Liver (tissue), 9 donors: ENCODE measurements around the gene KIN. TPM values are rescaled to one million over a fixed set of nuclear protein-coding genes. Genes with fewer than 3 reads are reported as not detected.

Source experiments
- DNase-seq: peaks from one replicate; pipeline ENCODE4 v3.0.0-alpha.2; 2017; ENCODE audit warnings: low spot score
- H3K27ac ChIP-seq, 2 donors: one replicate each; pipeline ENCODE4 v1.7.0; 2013; ENCODE audit warnings: inconsistent platforms in 2 of 2, low read length in 2 of 2, control low read depth in 1 of 2, low read depth in 1 of 2, mild to moderate bottlenecking in 1 of 2
- H3K27me3 ChIP-seq, 4 donors: one replicate each; pipeline versions ENCODE4 v1.6.1 to v1.7.0; 2013; ENCODE audit warnings: low read length in 3 of 4, inconsistent platforms in 1 of 4, mild to moderate bottlenecking in 1 of 4, moderate library complexity in 1 of 4; ENCODE audit not compliant: control insufficient read depth in 4 of 4, insufficient read depth in 4 of 4
- H3K36me3 ChIP-seq, 4 donors: one replicate each; pipeline versions ENCODE4 v1.6.1 to v1.7.0; 2013; ENCODE audit warnings: low read length in 3 of 4, mild to moderate bottlenecking in 3 of 4, low read depth in 1 of 4, moderate library complexity in 1 of 4; ENCODE audit not compliant: control insufficient read depth in 4 of 4, insufficient read depth in 3 of 4
- H3K4me1 ChIP-seq, 4 donors: one replicate each; pipeline versions ENCODE4 v1.6.1 to v1.7.0; 2013; ENCODE audit warnings: low read length in 3 of 4, mild to moderate bottlenecking in 3 of 4, moderate library complexity in 1 of 4; ENCODE audit not compliant: control insufficient read depth in 4 of 4, insufficient read depth in 4 of 4
- H3K4me3 ChIP-seq, 3 donors: one replicate each; pipeline versions ENCODE4 v1.6.1 to v1.7.0; 2013; ENCODE audit warnings: low read length in 3 of 3, control low read depth in 1 of 3, low read depth in 1 of 3, mild to moderate bottlenecking in 1 of 3
- H3K9ac ChIP-seq, 2 donors: one replicate each; pipeline ENCODE4 v1.7.0; 2013; ENCODE audit warnings: low read length in 2 of 2, mild to moderate bottlenecking in 2 of 2, moderate library complexity in 2 of 2, control low read depth in 1 of 2, low read depth in 1 of 2
- H3K9me3 ChIP-seq, 4 donors: one replicate each; pipeline versions ENCODE4 v1.6.1 to v1.7.0; 2013; ENCODE audit warnings: low read length in 3 of 4; ENCODE audit not compliant: control insufficient read depth in 4 of 4
- EGR1 ChIP-seq, 2 donors: IDR thresholded peaks; 2 replicates each; pipeline ENCODE4 v1.6.1; 2016 to 2018; ENCODE audit warnings: antibody characterized with exemption in 2 of 2, low read depth in 2 of 2
- FOXA1 ChIP-seq: IDR thresholded peaks from 2 replicates; pipeline ENCODE4 v1.6.1; 2016; ENCODE audit warnings: antibody characterized with exemption
- FOXA2 ChIP-seq: IDR thresholded peaks from 2 replicates; pipeline ENCODE4 v1.6.1; 2016; ENCODE audit warnings: antibody characterized with exemption
- GABPA ChIP-seq, 2 donors: IDR thresholded peaks in 1 of 2; conservative IDR thresholded peaks in 1 of 2; 2 replicates each; pipeline ENCODE4 v1.6.1; 2016; ENCODE audit warnings: antibody characterized with exemption in 2 of 2, mild to moderate bottlenecking in 1 of 2, moderate library complexity in 1 of 2
- HNF4A ChIP-seq, 2 donors: conservative IDR thresholded peaks; 2 replicates each; pipeline ENCODE4 v1.6.1; 2016; ENCODE audit warnings: antibody characterized with exemption in 2 of 2, mild to moderate bottlenecking in 2 of 2
- HNF4G ChIP-seq: IDR thresholded peaks from 2 replicates; pipeline ENCODE4 v1.6.1; 2016; ENCODE audit warnings: antibody characterized with exemption
- JUND ChIP-seq, 2 donors: IDR thresholded peaks; 2 replicates each; pipeline ENCODE4 v1.6.1; 2016; ENCODE audit warnings: antibody characterized with exemption in 2 of 2
- NR2F2 ChIP-seq: IDR thresholded peaks from 2 replicates; pipeline ENCODE4 v1.6.1; 2016; ENCODE audit warnings: antibody characterized with exemption
- RAD21 ChIP-seq, 2 donors: IDR thresholded peaks; 2 replicates each; pipeline ENCODE4 v1.6.1; 2016; ENCODE audit warnings: antibody characterized with exemption in 2 of 2, mild to moderate bottlenecking in 2 of 2
- RXRA ChIP-seq, 2 donors: IDR thresholded peaks; 2 replicates each; pipeline ENCODE4 v1.6.1; 2017 to 2018; ENCODE audit warnings: antibody characterized with exemption in 2 of 2, mild to moderate bottlenecking in 1 of 2
- SP1 ChIP-seq: IDR thresholded peaks from 2 replicates; pipeline ENCODE4 v1.6.1; 2018; ENCODE audit warnings: antibody characterized with exemption, mild to moderate bottlenecking
- TAF1 ChIP-seq: conservative IDR thresholded peaks from 2 replicates; pipeline ENCODE4 v1.6.1; 2016; ENCODE audit warnings: antibody characterized with exemption, mild to moderate bottlenecking
- YY1 ChIP-seq: IDR thresholded peaks from 2 replicates; pipeline ENCODE4 v1.6.1; 2016; ENCODE audit warnings: antibody characterized with exemption, mild to moderate bottlenecking
- WGBS: extraction: QIAGEN DNeasy Blood & Tissue Kit; methylation state at CpG from one replicate; pipeline ENCODE4 v1.1.7; 2013; 5-methylcytosine and 5-hydroxymethylcytosine counted together
- polyA plus RNA-seq, 2 donors: library from polyadenylated mRNA; stranded (reverse) in 1 of 2; unstranded in 1 of 2; fragments of 200-250 nt in 1 of 2; fragments of >200 nt in 1 of 2; fragmentation: Nextera tagmentation in 1 of 2; extraction: Ambion mirVana in 1 of 2; gene quantifications; one replicate each; pipeline versions ENCODE4 v1.2.1 to v1.2.3, GENCODE V29; 2013 to 2015
- total RNA-seq, 2 donors: library from RNA; depleted of rRNA; stranded (reverse); fragments of >200 nt; gene quantifications; one replicate each; pipeline ENCODE4 v1.2.3, GENCODE V29; 2014
- TF ChIP-seq, protein P1 (sequence below): IDR thresholded peaks from 2 replicates; pipeline ENCODE4 v1.6.1; 2016; ENCODE audit warnings: antibody characterized with exemption, mild to moderate bottlenecking
- TF ChIP-seq, protein P2 (sequence below): fragments of 150-350 bp; IDR thresholded peaks from 2 replicates; pipeline ENCODE4 v1.5.1; 2017; ENCODE audit warnings: improper control_type of control experiment, low read depth, low read length; ENCODE audit not compliant: missing input control
- TF ChIP-seq, protein P3 (sequence below): IDR thresholded peaks from 2 replicates; pipeline ENCODE4 v1.6.1; 2016; ENCODE audit warnings: antibody characterized with exemption
- TF ChIP-seq, protein P4 (sequence below): IDR thresholded peaks from 2 replicates; pipeline ENCODE4 v1.6.1; 2016; ENCODE audit warnings: antibody characterized with exemption
- TF ChIP-seq, protein P5 (sequence below): IDR thresholded peaks from 2 replicates; pipeline ENCODE4 v1.6.1; 2016; ENCODE audit warnings: antibody characterized with exemption
- donor health status: healthy.
- donor health status: healthy.
- donor health status: healthy.
- donor health status: healthy.
- donor health status: healthy.

KIN gene
- total and polyA plus RNA-seq, 4 donors, result 2.4 to 3.8 (median 3.1) TPM

DNA sequence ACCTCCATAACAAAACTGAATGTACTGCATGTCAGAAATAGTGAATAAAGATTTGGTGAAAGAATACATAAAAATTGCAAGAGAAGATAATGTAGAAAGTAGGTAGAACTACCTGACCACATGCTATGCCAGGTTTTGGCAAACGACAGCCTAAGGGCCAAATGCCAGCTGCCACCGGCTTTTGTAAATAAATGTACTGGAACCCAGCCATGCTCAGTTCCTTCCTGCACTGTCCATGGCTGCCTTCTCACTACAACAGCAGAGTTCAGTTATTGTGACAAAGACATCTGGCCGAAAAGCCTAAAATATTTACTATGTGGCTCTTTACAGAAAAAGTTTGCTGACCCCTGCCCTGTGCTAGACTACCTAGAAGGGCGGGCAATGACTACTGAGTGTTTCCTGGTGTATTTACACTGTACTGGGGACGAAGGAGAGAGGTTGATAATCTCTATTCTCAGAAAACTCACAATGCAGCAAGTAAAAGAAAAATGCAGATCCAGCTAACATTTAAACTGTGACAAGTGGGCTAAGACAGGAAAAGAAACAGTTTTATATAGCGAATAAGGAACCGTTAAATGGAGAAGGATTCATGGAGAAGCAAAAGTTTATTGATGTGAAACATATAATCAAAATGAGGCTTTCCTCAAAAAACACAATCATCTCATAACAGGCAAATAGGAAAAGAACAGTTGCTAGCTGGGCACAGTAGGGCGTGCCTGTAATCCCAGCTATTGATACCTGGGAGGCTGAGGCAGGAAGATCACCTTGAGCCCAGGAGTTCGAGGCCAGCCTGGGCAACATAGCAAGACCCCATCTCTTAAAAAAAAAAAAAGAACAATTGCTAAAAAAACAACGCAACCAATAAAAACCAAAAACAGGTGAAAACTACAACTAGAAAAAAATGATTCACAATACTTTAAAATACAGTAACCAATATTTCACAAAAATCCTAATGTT is 13.7 kb downstream of the KIN start (continued):
- peak; percentile 90 for TF ChIP-seq YY1
- TF ChIP-seq HNF4A (conservative IDR thresholded peaks at IDR 0.05), result peak in 1 of 2 donors; percentile 25
- peak; percentile 31 for TF ChIP-seq FOXA1
- TF ChIP-seq, protein P1, sequence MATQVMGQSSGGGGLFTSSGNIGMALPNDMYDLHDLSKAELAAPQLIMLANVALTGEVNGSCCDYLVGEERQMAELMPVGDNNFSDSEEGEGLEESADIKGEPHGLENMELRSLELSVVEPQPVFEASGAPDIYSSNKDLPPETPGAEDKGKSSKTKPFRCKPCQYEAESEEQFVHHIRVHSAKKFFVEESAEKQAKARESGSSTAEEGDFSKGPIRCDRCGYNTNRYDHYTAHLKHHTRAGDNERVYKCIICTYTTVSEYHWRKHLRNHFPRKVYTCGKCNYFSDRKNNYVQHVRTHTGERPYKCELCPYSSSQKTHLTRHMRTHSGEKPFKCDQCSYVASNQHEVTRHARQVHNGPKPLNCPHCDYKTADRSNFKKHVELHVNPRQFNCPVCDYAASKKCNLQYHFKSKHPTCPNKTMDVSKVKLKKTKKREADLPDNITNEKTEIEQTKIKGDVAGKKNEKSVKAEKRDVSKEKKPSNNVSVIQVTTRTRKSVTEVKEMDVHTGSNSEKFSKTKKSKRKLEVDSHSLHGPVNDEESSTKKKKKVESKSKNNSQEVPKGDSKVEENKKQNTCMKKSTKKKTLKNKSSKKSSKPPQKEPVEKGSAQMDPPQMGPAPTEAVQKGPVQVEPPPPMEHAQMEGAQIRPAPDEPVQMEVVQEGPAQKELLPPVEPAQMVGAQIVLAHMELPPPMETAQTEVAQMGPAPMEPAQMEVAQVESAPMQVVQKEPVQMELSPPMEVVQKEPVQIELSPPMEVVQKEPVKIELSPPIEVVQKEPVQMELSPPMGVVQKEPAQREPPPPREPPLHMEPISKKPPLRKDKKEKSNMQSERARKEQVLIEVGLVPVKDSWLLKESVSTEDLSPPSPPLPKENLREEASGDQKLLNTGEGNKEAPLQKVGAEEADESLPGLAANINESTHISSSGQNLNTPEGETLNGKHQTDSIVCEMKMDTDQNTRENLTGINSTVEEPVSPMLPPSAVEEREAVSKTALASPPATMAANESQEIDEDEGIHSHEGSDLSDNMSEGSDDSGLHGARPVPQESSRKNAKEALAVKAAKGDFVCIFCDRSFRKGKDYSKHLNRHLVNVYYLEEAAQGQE, result no peak

DNA sequence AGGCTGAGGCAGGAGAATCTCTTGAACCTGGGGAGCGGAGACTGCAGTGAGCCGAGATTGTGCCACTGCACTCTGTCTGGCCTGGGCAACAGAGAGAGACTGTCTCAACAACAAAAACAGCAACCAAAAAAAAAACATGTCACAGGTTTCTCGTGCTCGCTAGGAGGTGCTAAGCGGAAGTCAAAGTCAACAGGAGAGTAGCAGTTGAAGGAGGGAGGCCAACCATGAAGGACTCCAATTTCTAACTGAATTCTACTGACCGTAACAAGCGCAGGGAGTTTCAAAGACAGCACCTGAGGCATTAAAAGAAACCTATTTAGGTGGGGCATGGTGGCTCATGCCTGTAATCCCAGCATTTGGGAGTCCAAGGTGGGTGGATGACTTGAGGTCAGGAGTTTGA is 19.4 kb downstream of the KIN start:
- H3K4me1 ChIP-seq, result peaks cover 0 to 2% (median 0%) of the 10 kb centered on the region in 4 donors
- 90% methylated on average over 7 of the region's 7 CpGs for WGBS
- no peak for TF ChIP-seq FOXA1
- no peak for TF ChIP-seq FOXA2
- TF ChIP-seq, protein P1, result no peak
- TF ChIP-seq, protein P2, sequence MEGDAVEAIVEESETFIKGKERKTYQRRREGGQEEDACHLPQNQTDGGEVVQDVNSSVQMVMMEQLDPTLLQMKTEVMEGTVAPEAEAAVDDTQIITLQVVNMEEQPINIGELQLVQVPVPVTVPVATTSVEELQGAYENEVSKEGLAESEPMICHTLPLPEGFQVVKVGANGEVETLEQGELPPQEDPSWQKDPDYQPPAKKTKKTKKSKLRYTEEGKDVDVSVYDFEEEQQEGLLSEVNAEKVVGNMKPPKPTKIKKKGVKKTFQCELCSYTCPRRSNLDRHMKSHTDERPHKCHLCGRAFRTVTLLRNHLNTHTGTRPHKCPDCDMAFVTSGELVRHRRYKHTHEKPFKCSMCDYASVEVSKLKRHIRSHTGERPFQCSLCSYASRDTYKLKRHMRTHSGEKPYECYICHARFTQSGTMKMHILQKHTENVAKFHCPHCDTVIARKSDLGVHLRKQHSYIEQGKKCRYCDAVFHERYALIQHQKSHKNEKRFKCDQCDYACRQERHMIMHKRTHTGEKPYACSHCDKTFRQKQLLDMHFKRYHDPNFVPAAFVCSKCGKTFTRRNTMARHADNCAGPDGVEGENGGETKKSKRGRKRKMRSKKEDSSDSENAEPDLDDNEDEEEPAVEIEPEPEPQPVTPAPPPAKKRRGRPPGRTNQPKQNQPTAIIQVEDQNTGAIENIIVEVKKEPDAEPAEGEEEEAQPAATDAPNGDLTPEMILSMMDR, result no peak
- TF ChIP-seq, protein P3, sequence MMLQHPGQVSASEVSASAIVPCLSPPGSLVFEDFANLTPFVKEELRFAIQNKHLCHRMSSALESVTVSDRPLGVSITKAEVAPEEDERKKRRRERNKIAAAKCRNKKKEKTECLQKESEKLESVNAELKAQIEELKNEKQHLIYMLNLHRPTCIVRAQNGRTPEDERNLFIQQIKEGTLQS, result no peak
- TF ChIP-seq TAF1, result no peak
- TF ChIP-seq SP1, result no peak
- TF ChIP-seq, protein P4, sequence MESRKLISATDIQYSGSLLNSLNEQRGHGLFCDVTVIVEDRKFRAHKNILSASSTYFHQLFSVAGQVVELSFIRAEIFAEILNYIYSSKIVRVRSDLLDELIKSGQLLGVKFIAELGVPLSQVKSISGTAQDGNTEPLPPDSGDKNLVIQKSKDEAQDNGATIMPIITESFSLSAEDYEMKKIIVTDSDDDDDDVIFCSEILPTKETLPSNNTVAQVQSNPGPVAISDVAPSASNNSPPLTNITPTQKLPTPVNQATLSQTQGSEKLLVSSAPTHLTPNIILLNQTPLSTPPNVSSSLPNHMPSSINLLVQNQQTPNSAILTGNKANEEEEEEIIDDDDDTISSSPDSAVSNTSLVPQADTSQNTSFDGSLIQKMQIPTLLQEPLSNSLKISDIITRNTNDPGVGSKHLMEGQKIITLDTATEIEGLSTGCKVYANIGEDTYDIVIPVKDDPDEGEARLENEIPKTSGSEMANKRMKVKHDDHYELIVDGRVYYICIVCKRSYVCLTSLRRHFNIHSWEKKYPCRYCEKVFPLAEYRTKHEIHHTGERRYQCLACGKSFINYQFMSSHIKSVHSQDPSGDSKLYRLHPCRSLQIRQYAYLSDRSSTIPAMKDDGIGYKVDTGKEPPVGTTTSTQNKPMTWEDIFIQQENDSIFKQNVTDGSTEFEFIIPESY, result no peak
- TF ChIP-seq RAD21 (IDR thresholded peaks at IDR 0.05), result no peak
- no peak for TF ChIP-seq YY1
- TF ChIP-seq EGR1 (IDR thresholded peaks at IDR 0.05; ENCODE audit: low read depth in 2 of 2), result no peak
- TF ChIP-seq NR2F2, result no peak
- TF ChIP-seq, protein P5, sequence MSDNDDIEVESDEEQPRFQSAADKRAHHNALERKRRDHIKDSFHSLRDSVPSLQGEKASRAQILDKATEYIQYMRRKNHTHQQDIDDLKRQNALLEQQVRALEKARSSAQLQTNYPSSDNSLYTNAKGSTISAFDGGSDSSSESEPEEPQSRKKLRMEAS, result no peak
- no peak for TF ChIP-seq HNF4G
- TF ChIP-seq GABPA (IDR thresholded peaks at IDR 0.05 in 1 of 2, conservative IDR thresholded peaks at IDR 0.05 in 1 of 2), result no peak
- TF ChIP-seq JUND (IDR thresholded peaks at IDR 0.05), result no peak
- TF ChIP-seq RXRA (IDR thresholded peaks at IDR 0.05), result no peak
- no peak for TF ChIP-seq HNF4A (conservative IDR thresholded peaks at IDR 0.05)
- DNase-seq, result no peak
- H3K9me3 ChIP-seq, result no peaks in the 10 kb centered on the region
- no peak overlapping the region for H3K4me3 ChIP-seq
- no peaks in the 10 kb centered on the region for H3K27me3 ChIP-seq
- H3K27ac ChIP-seq, result no peak overlapping the region
- peaks cover 9 to 33% (median 23%) of the 10 kb centered on the region in 4 donors for H3K36me3 ChIP-seq
- no peak overlapping the region for H3K9ac ChIP-seq
